A549 (cell line): ENCODE measurements around the gene KCTD15. TPM values are rescaled to one million over a fixed set of nuclear protein-coding genes. Genes with fewer than 3 reads are reported as not detected.
A peak's percentile ranks its signal among the peaks of the same experiment; 100 is the strongest.

Source experiments
- ATAC-seq, 2 experiments: fragments of 200-7000 bp in 1 of 2; fragments of >200 bp in 1 of 2; cut with Nextera tagmentation in 1 of 2; cut with Tn5 transposase in 1 of 2; 3 replicates each; pipeline versions ENCODE4 v1.8.0 to v1.9.1; 2018 to 2020; ENCODE audit warnings: mild to moderate bottlenecking in 1 of 2, moderate library complexity in 1 of 2
- CTCF ChIA-PET: fragments of 300-600 bp; sonication (Branson Sonifier 250); formaldehyde crosslinking; extraction: SDS; loops from one replicate; lab custom pipeline; 2021; ENCODE audit warnings: antibody characterized with exemption, inconsistent platforms; lab: Yijun Ruan, JAX
- POLR2A ChIA-PET: fragments of 350-600 bp; formaldehyde crosslinking; extraction: SDS; loops from one replicate; lab custom pipeline; 2021; ENCODE audit warnings: antibody characterized with exemption, inconsistent platforms; lab: Yijun Ruan, JAX
- DNase-seq, 2 experiments: peaks; one replicate each; pipeline versions ENCODE4 v3.0.0 to v3.0.0-alpha.2; 2011 to 2016; ENCODE audit warnings: low read depth in 1 of 2, low spot score in 1 of 2
- FAIRE-seq: peaks from 2 replicates; lab custom pipeline; 2011; peaks lifted over from hg19 to GRCh38; lab: Jason Lieb, UNC
- H3K27ac ChIP-seq, 2 experiments: fragments of >200 bp; sonication (Bioruptor Twin); formaldehyde crosslinking; 3 replicates each; pipeline ENCODE4 v1.5.1; 2016 to 2017
- H3K4me1 ChIP-seq: fragments of >200 bp; sonication (Bioruptor Twin); formaldehyde crosslinking; 3 replicates; pipeline ENCODE4 v1.6.1; 2016
- H3K4me2 ChIP-seq: fragments of >200 bp; sonication (Bioruptor Twin); formaldehyde crosslinking; 3 replicates; pipeline ENCODE4 v1.6.1; 2016
- H3K4me3 ChIP-seq: fragments of >200 bp; sonication (Bioruptor Twin); formaldehyde crosslinking; 3 replicates; pipeline ENCODE4 v1.5.1; 2016
- H3K9me3 ChIP-seq: fragments of >200 bp; sonication (Bioruptor Twin); formaldehyde crosslinking; 3 replicates; pipeline ENCODE4 v1.6.1; 2016
- CBX2 ChIP-seq: fragments of 200-600 bp; sonication (generic); IDR thresholded peaks from 2 replicates; pipeline ENCODE4 v1.6.1; 2016; ENCODE audit warnings: low read depth, mild to moderate bottlenecking, borderline replicate concordance
- CEBPB ChIP-seq, 2 experiments: fragments of >200 bp in 1 of 2; sonication (Bioruptor Twin) in 1 of 2; formaldehyde crosslinking in 1 of 2; IDR thresholded peaks; 2 replicates each; pipeline ENCODE4 v1.6.1; 2012 to 2016
- CHD4 ChIP-seq: fragments of 200-600 bp; sonication (generic); IDR thresholded peaks from 2 replicates; pipeline ENCODE4 v1.6.1; 2016; ENCODE audit warnings: antibody characterized with exemption, mild to moderate bottlenecking, borderline replicate concordance
- EHMT2 ChIP-seq: fragments of 200-600 bp; sonication (generic); IDR thresholded peaks from 2 replicates; pipeline ENCODE4 v1.6.1; 2016; ENCODE audit warnings: antibody characterized with exemption, low read depth, mild to moderate bottlenecking, moderate library complexity
- ELK1 ChIP-seq: fragments of 150-350 bp; IDR thresholded peaks from 2 replicates; pipeline ENCODE4 v1.6.1; 2014; ENCODE audit warnings: low read depth, mild to moderate bottlenecking, low read length
- HOXA7 ChIP-seq: fragments of 250-450 bp; sonication (Bioruptor Pico); IDR thresholded peaks from 2 replicates; pipeline ENCODE4 v1.5.0; 2020; ENCODE audit warnings: mild to moderate bottlenecking, moderate library complexity
- HOXB13 ChIP-seq: fragments of 250-450 bp; sonication (Bioruptor Pico); IDR thresholded peaks from 2 replicates; pipeline ENCODE4 v1.5.0; 2020; ENCODE audit warnings: low read depth, mild to moderate bottlenecking, moderate library complexity
- KDM5A ChIP-seq: fragments of 200-600 bp; sonication (generic); IDR thresholded peaks from 2 replicates; pipeline ENCODE4 v1.6.1; 2016; ENCODE audit warnings: antibody characterized with exemption, mild to moderate bottlenecking
- MAZ ChIP-seq: fragments of 150-350 bp; IDR thresholded peaks from 2 replicates; pipeline ENCODE4 v1.6.1; 2014; ENCODE audit warnings: antibody characterized with exemption, low read depth, low read length, borderline replicate concordance
- NFE2L2 ChIP-seq: fragments of 150-350 bp; conservative IDR thresholded peaks from 2 replicates; pipeline ENCODE4 v1.6.1; 2014; ENCODE audit warnings: low read length
- NPAS2 ChIP-seq: fragments of 250-450 bp; sonication (Bioruptor Pico); IDR thresholded peaks from 2 replicates; pipeline ENCODE4 v1.8.0; 2022; ENCODE audit warnings: mild to moderate bottlenecking, moderate library complexity, borderline replicate concordance
- NR3C1 ChIP-seq: fragments of >200 bp; sonication (Bioruptor Twin); formaldehyde crosslinking; IDR thresholded peaks from 3 replicates; pipeline ENCODE4 v1.6.1; 2017
- PBX3 ChIP-seq: IDR thresholded peaks from 2 replicates; pipeline ENCODE4 v1.6.1; 2012
- POLR2AphosphoS2 ChIP-seq: conservative IDR thresholded peaks from 2 replicates; pipeline ENCODE4 v1.6.1; 2012; ENCODE audit warnings: low read length, improper control_type of control experiment, inconsistent platforms
- RARB ChIP-seq: fragments of 250-450 bp; sonication (Bioruptor Pico); IDR thresholded peaks from 2 replicates; pipeline ENCODE4 v1.8.0; 2021; ENCODE audit warnings: mild to moderate bottlenecking, moderate library complexity
- RCOR1 ChIP-seq: fragments of 150-350 bp; IDR thresholded peaks from 2 replicates; pipeline ENCODE4 v1.6.1; 2014; ENCODE audit warnings: antibody characterized with exemption, low read length, low read depth
- TFCP2L1 ChIP-seq: fragments of 250-450 bp; sonication (Bioruptor Pico); IDR thresholded peaks from 2 replicates; pipeline ENCODE4 v1.5.0; 2021; ENCODE audit warnings: mild to moderate bottlenecking
- TP53 ChIP-seq: fragments of 250-450 bp; sonication (Bioruptor Pico); IDR thresholded peaks from 2 replicates; pipeline ENCODE4 v1.5.0; 2021; ENCODE audit warnings: mild to moderate bottlenecking, moderate library complexity
- ZC3H11A ChIP-seq: fragments of 450-650 bp; IDR thresholded peaks from 2 replicates; pipeline ENCODE4 v1.6.1; 2014; ENCODE audit warnings: antibody characterized with exemption, mild to moderate bottlenecking
- ZFP36 ChIP-seq: fragments of 450-650 bp; IDR thresholded peaks from 2 replicates; pipeline ENCODE4 v1.6.1; 2014; ENCODE audit warnings: borderline replicate concordance; ENCODE audit not compliant: partially characterized antibody
- ZNF302 ChIP-seq: fragments of 250-450 bp; sonication (Bioruptor Pico); IDR thresholded peaks from 2 replicates; pipeline ENCODE4 v1.9.0; 2021; ENCODE audit warnings: inconsistent platforms, mild to moderate bottlenecking, moderate library complexity
- WGBS: methylation state at CpG from one replicate; pipeline ENCODE4 v1.1.6; 2017; ENCODE audit errors: missing lambda C conversion rate; 5-methylcytosine and 5-hydroxymethylcytosine counted together
- polyA plus RNA-seq, 4 experiments: library from polyadenylated mRNA; depleted of rRNA in 3 of 4; stranded (reverse); fragments of >200 nt; fragmentation: RNase III in 1 of 4; extraction: RNeasy Plus Mini Kit Qiagen cat#74134 plus additional on column Dnase treatment in 1 of 4; gene quantifications; 2 replicates in 3 of 4; 3 replicates in 1 of 4; pipeline ENCODE4 v1.2.3, GENCODE V29; 2011 to 2017
- TF ChIP-seq, protein P1 (sequence below): fragments of 450-650 bp; IDR thresholded peaks from 2 replicates; pipeline ENCODE4 v1.6.1; 2014; ENCODE audit warnings: antibody characterized with exemption
- TF ChIP-seq, protein P2 (sequence below): IDR thresholded peaks from 2 replicates; pipeline ENCODE4 v1.6.1; 2012

KCTD15 gene
- polyA plus RNA-seq, 2 of the 4 experiments (the other 2 are of a cell fraction), result 54.0 to 56.5 TPM

- ChIA-PET CTCF (interaction anchor here (0.6 to 5.9 kb wide), 7 partner anchors 15 to 703 kb away, joined by 3 to 30 read pairs (median 4); partner anchors contain the start of gene KCTD15), POLR2A (no interaction called here)
- TF ChIP-seq CBX2, result no peak
- TF ChIP-seq RCOR1, result no peak
- no peak for TF ChIP-seq TP53 (CRISPR knock-in tag)
- TF ChIP-seq, protein P1, sequence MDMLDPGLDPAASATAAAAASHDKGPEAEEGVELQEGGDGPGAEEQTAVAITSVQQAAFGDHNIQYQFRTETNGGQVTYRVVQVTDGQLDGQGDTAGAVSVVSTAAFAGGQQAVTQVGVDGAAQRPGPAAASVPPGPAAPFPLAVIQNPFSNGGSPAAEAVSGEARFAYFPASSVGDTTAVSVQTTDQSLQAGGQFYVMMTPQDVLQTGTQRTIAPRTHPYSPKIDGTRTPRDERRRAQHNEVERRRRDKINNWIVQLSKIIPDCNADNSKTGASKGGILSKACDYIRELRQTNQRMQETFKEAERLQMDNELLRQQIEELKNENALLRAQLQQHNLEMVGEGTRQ, result no peak
- TF ChIP-seq RARB (CRISPR knock-in tag), result no peak
- no peak for TF ChIP-seq NR3C1
- TF ChIP-seq CEBPB (IDR thresholded peaks at IDR 0.05), result no peak
- TF ChIP-seq ZNF302 (CRISPR knock-in tag), result no peak
- TF ChIP-seq ZC3H11A, result no peak
- TF ChIP-seq, protein P2, sequence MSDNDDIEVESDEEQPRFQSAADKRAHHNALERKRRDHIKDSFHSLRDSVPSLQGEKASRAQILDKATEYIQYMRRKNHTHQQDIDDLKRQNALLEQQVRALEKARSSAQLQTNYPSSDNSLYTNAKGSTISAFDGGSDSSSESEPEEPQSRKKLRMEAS, result no peak
- no peak for TF ChIP-seq HOXA7 (CRISPR knock-in tag)
- TF ChIP-seq EHMT2, result no peak
- TF ChIP-seq CHD4, result no peak
- no peak for TF ChIP-seq NPAS2 (CRISPR knock-in tag)
- TF ChIP-seq ZFP36, result no peak
- TF ChIP-seq POLR2AphosphoS2, result no peak
- Histone ChIP-seq H3K4me1 (no peaks in the 10 kb centered on the region), H3K9me3 (no peaks in the 10 kb centered on the region), H3K4me3 (no peak overlapping the region), H3K27ac (no peak overlapping the region), H3K4me2 (no peak overlapping the region)
- 47% methylated on average over 7 of the region's 7 CpGs for WGBS
- no peak for DNase-seq
- FAIRE-seq, result no peak
- no peak for ATAC-seq
These were observed 29.9 kb downstream of the KCTD15 start for GRCh38 chr19:33826521-33826920.

GRCh38 chr19:33828266-33829075 is 31.8 kb downstream of the KCTD15 start:
- no peak overlapping the region for H3K4me3 ChIP-seq
- TF ChIP-seq, protein P2, result no peak
- TF ChIP-seq PBX3 (no peak), KDM5A (no peak), TFCP2L1 (CRISPR knock-in tag) (no peak), RCOR1 (no peak), TP53 (CRISPR knock-in tag) (no peak)
- TF ChIP-seq, all 56 proteins: peak for 0
- H3K27ac ChIP-seq, result no peak overlapping the region
- DNase-seq (no peak), FAIRE-seq (no peak), ATAC-seq (peak; percentile 31 to 41; a peak in 4 of 6 replicates)
- ChIA-PET CTCF (interaction anchor here (1.4 to 5.9 kb wide), 6 partner anchors 33 to 268 kb away, joined by 3 to 30 read pairs (median 6); partner anchors contain the start of gene KCTD15), POLR2A (no interaction called here)
- no peaks in the 10 kb centered on the region for H3K9me3 ChIP-seq
- no peaks in the 10 kb centered on the region for H3K4me1 ChIP-seq
- WGBS, result 64% methylated on average over 13 of the region's 13 CpGs
- no peak overlapping the region for H3K4me2 ChIP-seq

GRCh38 chr19:33830264-33830663 is 33.6 kb downstream of the KCTD15 start:
- Histone ChIP-seq H3K9me3 (no peaks in the 10 kb centered on the region), H3K27ac (no peak overlapping the region), H3K4me3 (no peak overlapping the region), H3K4me2 (no peak overlapping the region), H3K4me1 (no peaks in the 10 kb centered on the region)
- WGBS, result 80% methylated on average over 3 of the region's 3 CpGs
- TF ChIP-seq EHMT2, result no peak
- no peak for TF ChIP-seq HOXB13 (CRISPR knock-in tag)
- TF ChIP-seq NFE2L2, result no peak
- no peak for TF ChIP-seq RARB (CRISPR knock-in tag)
- no peak for TF ChIP-seq MAZ
- no peak for TF ChIP-seq ELK1
- DNase-seq (no peak), FAIRE-seq (no peak), ATAC-seq (no peak)
- CTCF ChIA-PET, result interaction anchor here (0.5 to 5.9 kb wide), 6 partner anchors 14 to 278 kb away, joined by 4 to 30 read pairs (median 4); no protein-coding TSS in a partner anchor
- POLR2A ChIA-PET, result no interaction called here
